Endometrial microvascular endothelial cells (primary cell): ENCODE results near the gene GNAQ. TPM values are rescaled to one million over a fixed set of nuclear protein-coding genes. Genes with fewer than 3 reads are reported as not detected.

Experiments
- in situ Hi-C: cut with HindIII; loops from 2 replicates; pipeline ENCODE4 v1.10.0; 2017; ENCODE audit warnings: low sequenced_read_pairs, low pct_unique_long_range_greater_than_20kb; ENCODE audit errors: inconsistent ontology term
- total RNA-seq: library from RNA; depleted of rRNA; stranded (reverse); fragments of >200 nt; gene quantifications from one replicate; pipeline ENCODE4 v1.2.3, GENCODE V29; 2015; ENCODE audit errors: inconsistent ontology term

Gene GNAQ
- total RNA-seq, 1 donor from 2014 or later: 28.4 TPM

- in situ Hi-C loops: no loop called here
Observed at GRCh38 chr9:77843871-77844155, 187.8 kb downstream of the GNAQ start.

- in situ Hi-C loops: no loop called here
Observed at GRCh38 chr9:77843076-77843870, 188.3 kb downstream of the GNAQ start.

- in situ Hi-C loops: no loop called here
Observed at GRCh38 chr9:77841739-77842386, 189.7 kb downstream of the GNAQ start.

- in situ Hi-C loops: no loop called here
Observed at GRCh38 chr9:77839459-77840140, 192.0 kb downstream of the GNAQ start.

- in situ Hi-C loops: no loop called here
Observed at GRCh38 chr9:77838986-77839385, 192.6 kb downstream of the GNAQ start.

- in situ Hi-C loops: no loop called here
Observed at GRCh38 chr9:77834898-77835488, 196.6 kb downstream of the GNAQ start.

- in situ Hi-C loops: no loop called here
Observed at GRCh38 chr9:77833561-77834429, 197.8 kb downstream of the GNAQ start.

- in situ Hi-C loops: no loop called here
Observed at GRCh38 chr9:77832639-77833038, 199.0 kb downstream of the GNAQ start.

- in situ Hi-C loops: no loop called here
Observed at GRCh38 chr9:77831781-77832180, 199.8 kb downstream of the GNAQ start.

GRCh38 chr9:77830618-77831285 is 200.9 kb downstream of the GNAQ start:
- in situ Hi-C loops: no loop called here

- in situ Hi-C loops: no loop called here
Observed at GRCh38 chr9:77829420-77829819, 202.2 kb downstream of the GNAQ start.

GRCh38 chr9:77827104-77827784 is 204.4 kb downstream of the GNAQ start:
- in situ Hi-C loops: no loop called here

GRCh38 chr9:77826621-77827020 is 205.0 kb downstream of the GNAQ start:
- in situ Hi-C loops: no loop called here

- in situ Hi-C loops: no loop called here
Observed at GRCh38 chr9:77826116-77826515, 205.5 kb downstream of the GNAQ start.

- in situ Hi-C loops: no loop called here
Observed at GRCh38 chr9:77825361-77825760, 206.2 kb downstream of the GNAQ start.

GRCh38 chr9:77820293-77820954 is 211.2 kb downstream of the GNAQ start:
- in situ Hi-C loops: no loop called here

GRCh38 chr9:77819657-77820056 is 212.0 kb downstream of the GNAQ start:
- in situ Hi-C loops: no loop called here
